ENCODE measurements around the gene GON4L.

- TF ChIP-seq CTCF (IDR thresholded peaks at IDR 0.05) (no peak), POLR2A (IDR thresholded peaks at IDR 0.05) (no peak)
These were observed 35.8 kb upstream of the GON4L start for GRCh38 chr1:155892796-155893195.
